Prostate gland (tissue), 2 donors: ENCODE data around the gene EXOC3. TPM values are rescaled to one million over a fixed set of nuclear protein-coding genes. Genes with fewer than 3 reads are reported as not detected.

ENCODE experiments used
- DNase-seq: peaks from one replicate; pipeline ENCODE4 v3.0.0-alpha.2; 2019; ENCODE audit warnings: low spot score
- H3K27ac ChIP-seq, 2 donors: fragments of 200-600 bp; sonication (generic); 2 replicates each; pipeline ENCODE4 v1.5.1; 2017 to 2019
- H3K27me3 ChIP-seq: fragments of 200-600 bp; sonication (generic); replicated peaks from 2 replicates; pipeline ENCODE4 v1.5.1; 2019; ENCODE audit not compliant: insufficient read depth
- H3K36me3 ChIP-seq, 2 donors: fragments of 200-600 bp; sonication (generic); 1 replicate in 1 of 2; 2 replicates in 1 of 2; pipeline versions ENCODE4 v1.5.1 to v1.8.1; 2017 to 2019
- H3K4me1 ChIP-seq: fragments of 200-600 bp; sonication (generic); replicated peaks from 2 replicates; pipeline ENCODE4 v1.5.1; 2019
- H3K4me3 ChIP-seq, 2 donors: fragments of 200-600 bp; sonication (generic); 2 replicates each; pipeline ENCODE4 v1.5.1; 2017 to 2019
- H3K9me3 ChIP-seq: fragments of 200-600 bp; sonication (generic); 2 replicates; pipeline ENCODE4 v1.5.1; 2017
- CTCF ChIP-seq, 4 experiments: fragments of 200-600 bp in 2 of 4; fragments of 450-650 bp in 2 of 4; sonication (generic) in 2 of 4; IDR thresholded peaks; 1 replicate in 3 of 4; 2 replicates in 1 of 4; pipeline ENCODE4 v1.5.1; 2016 to 2019; ENCODE audit warnings: antibody characterized with exemption in 4 of 4, mild to moderate bottlenecking in 2 of 4, moderate library complexity in 2 of 4
- POLR2A ChIP-seq: fragments of 450-650 bp; IDR thresholded peaks from one replicate; pipeline ENCODE4 v1.6.1; 2016; ENCODE audit warnings: antibody characterized with exemption, mild to moderate bottlenecking
- POLR2AphosphoS5 ChIP-seq: sonication (generic); formaldehyde crosslinking; IDR thresholded peaks from one replicate; pipeline ENCODE4 v1.6.1; 2017; ENCODE audit warnings: antibody characterized with exemption
- WGBS: methylation state at CpG from one replicate; pipeline ENCODE4 v1.1.5; 2018; 5-methylcytosine and 5-hydroxymethylcytosine counted together
- intact Hi-C: fragments of 100-400 bp; cut with DNase I; formaldehyde crosslinking; loops from one replicate; pipeline ENCODE4 v1.14.2; 2022
- total RNA-seq, 2 donors: library from RNA; depleted of rRNA; stranded (reverse); fragments of >200 nt; gene quantifications; one replicate each; pipeline ENCODE4 v1.1.0, GENCODE V29; 2016

Gene EXOC3
- total RNA-seq, 2 donors from 2014 or later = 44.3 to 79.7 TPM

- H3K4me3 ChIP-seq = no peak overlapping the region
- DNase-seq = no peak
- WGBS = 91% methylated on average over 5 of the region's 5 CpGs
- H3K4me1 ChIP-seq = peaks cover 3% of the 10 kb centered on the region
- no peak overlapping the region for H3K27ac ChIP-seq
- no peak for TF ChIP-seq POLR2AphosphoS5
- TF ChIP-seq CTCF (IDR thresholded peaks at IDR 0.05) = no peak
- no peak for TF ChIP-seq POLR2A
- H3K27me3 ChIP-seq = no peaks in the 10 kb centered on the region
- peaks cover 0 to 17% of the 10 kb centered on the region in 2 donors for H3K36me3 ChIP-seq
- no peaks in the 10 kb centered on the region for H3K9me3 ChIP-seq
- intact Hi-C loops = no loop called here
Observed at GRCh38 chr5:449151-449550, 6.2 kb downstream of the EXOC3 start.

GRCh38 chr5:451587-452458, 8.8 kb downstream of the EXOC3 start:
- intact Hi-C loops = no loop called here
- 87% methylated on average over 5 of the region's 5 CpGs for WGBS
- no peak overlapping the region for H3K27ac ChIP-seq
- no peaks in the 10 kb centered on the region for H3K4me1 ChIP-seq
- H3K4me3 ChIP-seq = no peak overlapping the region
- DNase-seq = no peak
- TF ChIP-seq POLR2AphosphoS5 (no peak), POLR2A (no peak), CTCF (IDR thresholded peaks at IDR 0.05) (no peak)
- no peaks in the 10 kb centered on the region for H3K9me3 ChIP-seq
- H3K27me3 ChIP-seq = no peaks in the 10 kb centered on the region
- H3K36me3 ChIP-seq = peaks cover 0 to 17% of the 10 kb centered on the region in 2 donors

- 97% methylated on average over 17 of the region's 17 CpGs for WGBS
- DNase-seq = no peak
- peaks cover 0 to 5% of the 10 kb centered on the region in 2 donors for H3K36me3 ChIP-seq
- no peak for TF ChIP-seq CTCF (IDR thresholded peaks at IDR 0.05)
- no peak for TF ChIP-seq POLR2A
- no peak for TF ChIP-seq POLR2AphosphoS5
- H3K27me3 ChIP-seq = no peaks in the 10 kb centered on the region
- H3K9me3 ChIP-seq = no peaks in the 10 kb centered on the region
- no peak overlapping the region for H3K4me3 ChIP-seq
- H3K27ac ChIP-seq = no peak overlapping the region
- intact Hi-C loops = no loop called here
- no peaks in the 10 kb centered on the region for H3K4me1 ChIP-seq
Observed at GRCh38 chr5:452978-453710, 10.2 kb downstream of the EXOC3 start.

- no peak overlapping the region for H3K4me3 ChIP-seq
- H3K27ac ChIP-seq = no peak overlapping the region
- no peaks in the 10 kb centered on the region for H3K27me3 ChIP-seq
- no peak for DNase-seq
- 88% methylated on average over 15 of the region's 16 CpGs for WGBS
- TF ChIP-seq CTCF (IDR thresholded peaks at IDR 0.05) (no peak), POLR2A (no peak), POLR2AphosphoS5 (no peak)
- H3K4me1 ChIP-seq = no peaks in the 10 kb centered on the region
- intact Hi-C loops = no loop called here
- no peaks in the 10 kb centered on the region for H3K36me3 ChIP-seq
- no peaks in the 10 kb centered on the region for H3K9me3 ChIP-seq
Observed at GRCh38 chr5:453725-454481, 10.9 kb downstream of the EXOC3 start.
